Effector memory CD8-positive, alpha-beta T cell (primary cell): Measurements from ENCODE around the gene SMAP2.

Experiments
- ATAC-seq: fragments of 150-1000 bp; cut with Tn5 transposase; replicated peaks from 2 replicates; pipeline ENCODE4 v1.10.0; 2021; ENCODE audit warnings: mild to moderate bottlenecking, moderate library complexity
- DNase-seq, 3 experiments: peaks; one replicate each; pipeline ENCODE4 v3.0.0; 2021
- H3K27ac Mint-ChIP-seq, 2 donors: one replicate each; pipeline ENCODE4 v1.8.0; 2022; ENCODE audit warnings: mild to moderate bottlenecking in 2 of 2, mixed read lengths in 2 of 2, moderate library complexity in 2 of 2
- H3K27me3 Mint-ChIP-seq, 2 donors: one replicate each; pipeline ENCODE4 v1.8.0; 2022; ENCODE audit warnings: mixed read lengths in 2 of 2
- H3K36me3 Mint-ChIP-seq: one replicate; pipeline ENCODE4 v1.8.0; 2022; ENCODE audit warnings: mild to moderate bottlenecking, moderate library complexity, mixed read lengths; ENCODE audit not compliant: insufficient read depth
- H3K4me1 Mint-ChIP-seq, 2 donors: one replicate each; pipeline ENCODE4 v1.8.0; 2022; ENCODE audit warnings: low read depth in 2 of 2, mixed read lengths in 2 of 2
- H3K4me3 Mint-ChIP-seq, 2 donors: one replicate each; pipeline ENCODE4 v1.8.0; 2022; ENCODE audit warnings: mild to moderate bottlenecking in 2 of 2, mixed read lengths in 2 of 2, moderate library complexity in 2 of 2
- H3K9me3 Mint-ChIP-seq, 2 donors: one replicate each; pipeline ENCODE4 v1.8.0; 2022; ENCODE audit warnings: mixed read lengths in 2 of 2

The SMAP2 gene

GRCh38 chr1:40353082-40353481 is 20.4 kb upstream of the SMAP2 start:
- Mint-ChIP-seq H3K9me3 (no peaks in the 10 kb centered on the region), H3K4me3 (no peak overlapping the region), H3K27me3 (no peaks in the 10 kb centered on the region), H3K27ac (no peak overlapping the region), H3K4me1 (peaks cover 0 to 3% of the 10 kb centered on the region in 2 donors), H3K36me3 (no peaks in the 10 kb centered on the region)
- ATAC-seq (no peak), DNase-seq (no peak)

DNA sequence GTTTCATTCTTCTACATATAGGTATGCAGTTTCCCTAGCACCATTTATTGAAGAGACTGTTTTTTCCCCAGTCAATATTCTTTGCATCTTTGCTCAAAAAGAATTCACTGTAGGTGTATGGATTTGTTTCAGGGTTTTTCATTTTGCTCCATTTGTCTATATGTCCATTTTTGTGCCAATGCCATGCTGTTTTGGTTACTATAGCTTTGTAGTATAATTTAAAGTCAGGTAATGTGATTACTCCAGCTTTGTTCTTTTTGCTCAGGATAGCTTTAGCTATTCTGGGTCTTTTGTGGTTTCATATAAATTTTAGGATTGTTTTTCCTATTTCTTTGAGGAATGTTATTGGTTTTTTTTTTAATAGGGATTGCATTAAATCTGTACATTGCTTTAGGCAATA is 15.9 kb upstream of the SMAP2 start:
- Mint-ChIP-seq H3K4me3 (no peak overlapping the region), H3K27ac (no peak overlapping the region)

DNA sequence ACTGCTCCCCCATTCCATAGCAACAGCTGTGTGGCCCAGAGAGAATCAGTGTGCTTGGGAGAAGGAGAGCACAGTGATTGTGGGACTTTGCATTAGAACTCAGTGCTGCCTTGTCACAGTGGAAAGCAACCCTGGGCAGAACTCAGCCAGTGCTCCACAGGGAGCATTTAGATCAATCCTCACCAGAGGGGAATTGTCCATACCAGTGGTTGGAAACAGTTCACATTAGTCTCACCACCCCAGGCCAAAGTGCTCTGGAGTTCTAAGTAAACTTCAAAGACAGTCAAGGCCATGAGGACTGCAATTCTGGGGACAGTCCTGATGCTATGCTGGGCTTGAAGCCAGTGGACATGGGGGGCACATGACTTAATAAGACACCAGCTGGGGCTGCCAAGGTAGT is 12.9 kb upstream of the SMAP2 start:
- Mint-ChIP-seq H3K36me3 (no peaks in the 10 kb centered on the region), H3K27ac (no peak overlapping the region), H3K9me3 (no peaks in the 10 kb centered on the region)

More for the DNA sequence above, 15.9 kb upstream of the SMAP2 start:
- Mint-ChIP-seq H3K9me3 (no peaks in the 10 kb centered on the region), H3K27me3 (peaks cover 0 to 9% of the 10 kb centered on the region in 2 donors), H3K36me3 (no peaks in the 10 kb centered on the region), H3K4me1 (no peaks in the 10 kb centered on the region)
- ATAC-seq = no peak
- no peak for DNase-seq

DNA sequence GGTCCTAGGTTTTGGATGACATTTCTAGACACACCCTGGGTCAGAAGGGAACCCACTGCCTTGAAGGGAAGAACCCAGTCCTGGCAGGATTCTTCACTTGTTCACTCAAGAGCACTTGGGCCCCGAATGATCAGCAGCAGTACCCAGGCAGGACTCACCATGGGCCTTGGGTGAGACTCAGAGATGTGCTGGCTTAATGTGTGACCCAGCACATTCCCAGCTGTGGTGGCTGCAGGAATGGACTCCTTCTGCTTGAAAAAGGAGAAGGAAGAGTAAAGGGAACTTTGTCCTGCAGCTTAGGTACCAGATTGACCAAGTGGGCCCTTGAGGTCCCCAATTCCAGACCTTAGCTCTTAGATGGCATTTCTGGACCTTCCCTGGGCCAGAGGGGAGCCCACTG is 12.3 kb upstream of the SMAP2 start:
- ATAC-seq (no peak), DNase-seq (no peak)
- H3K36me3 Mint-ChIP-seq = no peaks in the 10 kb centered on the region
- H3K4me1 Mint-ChIP-seq = no peaks in the 10 kb centered on the region
- no peak overlapping the region for H3K4me3 Mint-ChIP-seq
- no peak overlapping the region for H3K27ac Mint-ChIP-seq
- H3K9me3 Mint-ChIP-seq = no peaks in the 10 kb centered on the region
- H3K27me3 Mint-ChIP-seq = peaks cover 0 to 18% of the 10 kb centered on the region in 2 donors

More for the DNA sequence above, 12.9 kb upstream of the SMAP2 start:
- Mint-ChIP-seq H3K4me3 (no peak overlapping the region), H3K27me3 (peaks cover 0 to 18% of the 10 kb centered on the region in 2 donors), H3K4me1 (no peaks in the 10 kb centered on the region)
- no peak for ATAC-seq
- DNase-seq = no peak

- peaks cover 0 to 18% of the 10 kb centered on the region in 2 donors for H3K27me3 Mint-ChIP-seq
- ATAC-seq (no peak), DNase-seq (no peak)
- no peaks in the 10 kb centered on the region for H3K4me1 Mint-ChIP-seq
- H3K9me3 Mint-ChIP-seq = no peaks in the 10 kb centered on the region
- H3K27ac Mint-ChIP-seq = no peak overlapping the region
- no peaks in the 10 kb centered on the region for H3K36me3 Mint-ChIP-seq
- H3K4me3 Mint-ChIP-seq = no peak overlapping the region
Measured at GRCh38 chr1:40361637-40362036, 11.9 kb upstream of the SMAP2 start.

DNA sequence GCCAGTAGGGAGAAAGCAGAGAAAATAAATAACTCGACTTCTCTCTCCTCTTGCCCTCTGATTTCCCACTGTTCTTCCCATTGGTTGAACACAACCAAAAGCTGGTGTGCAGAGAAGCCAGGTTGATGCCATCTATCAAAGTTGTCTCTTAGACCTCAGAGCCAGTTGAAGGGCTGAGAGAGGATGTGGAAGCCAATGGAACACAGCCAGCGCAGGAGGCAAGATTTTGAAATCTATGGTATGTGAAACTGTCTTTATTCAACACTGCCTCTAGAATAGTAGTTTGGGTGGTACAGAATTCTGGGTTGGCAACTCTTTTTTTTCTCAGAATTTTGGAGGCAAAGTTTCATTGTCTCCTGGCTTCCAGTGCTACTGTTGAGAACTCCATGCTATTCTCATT is 11.3 kb upstream of the SMAP2 start:
- no peak overlapping the region for H3K27ac Mint-ChIP-seq
- no peaks in the 10 kb centered on the region for H3K36me3 Mint-ChIP-seq
- H3K27me3 Mint-ChIP-seq = peaks cover 0 to 18% of the 10 kb centered on the region in 2 donors
- no peaks in the 10 kb centered on the region for H3K4me1 Mint-ChIP-seq
- DNase-seq (no peak), ATAC-seq (no peak)
- H3K9me3 Mint-ChIP-seq = no peaks in the 10 kb centered on the region
- no peak overlapping the region for H3K4me3 Mint-ChIP-seq

GRCh38 chr1:40362699-40363098 is 10.8 kb upstream of the SMAP2 start:
- peaks cover 0 to 18% of the 10 kb centered on the region in 2 donors for H3K27me3 Mint-ChIP-seq
- H3K27ac Mint-ChIP-seq = no peak overlapping the region
- no peak overlapping the region for H3K4me3 Mint-ChIP-seq
- no peak for ATAC-seq
- H3K9me3 Mint-ChIP-seq = no peaks in the 10 kb centered on the region
- no peaks in the 10 kb centered on the region for H3K36me3 Mint-ChIP-seq
- DNase-seq = no peak
- no peaks in the 10 kb centered on the region for H3K4me1 Mint-ChIP-seq

DNA sequence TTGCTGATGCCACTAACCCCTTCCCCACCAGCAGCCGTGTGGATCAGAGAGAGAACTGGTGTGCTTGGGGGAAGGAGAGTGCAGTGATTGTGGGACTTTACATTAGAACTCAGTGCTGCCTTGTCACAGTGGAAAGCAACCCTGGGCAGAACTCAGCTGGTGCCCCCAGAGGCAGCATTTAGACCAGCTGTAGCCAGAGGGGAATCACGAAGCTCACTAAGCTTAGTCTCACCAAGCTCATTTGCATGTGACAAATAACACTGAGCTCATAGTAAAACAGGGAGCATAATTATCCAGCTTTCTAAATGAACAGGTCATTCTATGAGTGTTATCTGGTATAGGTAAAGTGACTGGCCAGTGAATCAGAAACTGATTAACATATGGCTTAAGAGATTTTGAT is 9.8 kb upstream of the SMAP2 start:
- no peaks in the 10 kb centered on the region for H3K9me3 Mint-ChIP-seq
- H3K4me1 Mint-ChIP-seq = no peaks in the 10 kb centered on the region
- peaks cover 0 to 18% of the 10 kb centered on the region in 2 donors for H3K27me3 Mint-ChIP-seq
- ATAC-seq (peak; percentile 69), DNase-seq (no peak)
- no peak overlapping the region for H3K4me3 Mint-ChIP-seq
- no peaks in the 10 kb centered on the region for H3K36me3 Mint-ChIP-seq
- H3K27ac Mint-ChIP-seq = no peak overlapping the region

- Mint-ChIP-seq H3K27me3 (no peaks in the 10 kb centered on the region), H3K4me3 (no peak overlapping the region), H3K27ac (no peak overlapping the region), H3K9me3 (no peaks in the 10 kb centered on the region), H3K36me3 (peaks cover 34% of the 10 kb centered on the region), H3K4me1 (peaks cover 23 to 27% of the 10 kb centered on the region in 2 donors)
- DNase-seq (no peak), ATAC-seq (no peak)
Measured at GRCh38 chr1:40371707-40372258, 1.7 kb upstream of the SMAP2 start.

- Mint-ChIP-seq H3K4me1 (peaks cover 32 to 36% of the 10 kb centered on the region in 2 donors), H3K9me3 (no peaks in the 10 kb centered on the region), H3K27ac (peak overlapping the region; percentile 99 to 100), H3K27me3 (no peaks in the 10 kb centered on the region), H3K36me3 (peaks cover 43% of the 10 kb centered on the region), H3K4me3 (peak overlapping the region; percentile 90 to 98)
- DNase-seq (no peak), ATAC-seq (no peak)
Measured at GRCh38 chr1:40372658-40373322, 737 bp upstream of the SMAP2 start.

GRCh38 chr1:40377512-40377911 is 4.0 kb downstream of the SMAP2 start:
- Mint-ChIP-seq H3K27me3 (no peaks in the 10 kb centered on the region), H3K36me3 (peaks cover 65% of the 10 kb centered on the region), H3K27ac (peak overlapping the region; percentile 60 to 100), H3K4me1 (peaks cover 49 to 68% of the 10 kb centered on the region in 2 donors), H3K9me3 (no peaks in the 10 kb centered on the region), H3K4me3 (peak overlapping the region in 1 of 2 donors; percentile 55)
- no peak for DNase-seq
- no peak for ATAC-seq

DNA sequence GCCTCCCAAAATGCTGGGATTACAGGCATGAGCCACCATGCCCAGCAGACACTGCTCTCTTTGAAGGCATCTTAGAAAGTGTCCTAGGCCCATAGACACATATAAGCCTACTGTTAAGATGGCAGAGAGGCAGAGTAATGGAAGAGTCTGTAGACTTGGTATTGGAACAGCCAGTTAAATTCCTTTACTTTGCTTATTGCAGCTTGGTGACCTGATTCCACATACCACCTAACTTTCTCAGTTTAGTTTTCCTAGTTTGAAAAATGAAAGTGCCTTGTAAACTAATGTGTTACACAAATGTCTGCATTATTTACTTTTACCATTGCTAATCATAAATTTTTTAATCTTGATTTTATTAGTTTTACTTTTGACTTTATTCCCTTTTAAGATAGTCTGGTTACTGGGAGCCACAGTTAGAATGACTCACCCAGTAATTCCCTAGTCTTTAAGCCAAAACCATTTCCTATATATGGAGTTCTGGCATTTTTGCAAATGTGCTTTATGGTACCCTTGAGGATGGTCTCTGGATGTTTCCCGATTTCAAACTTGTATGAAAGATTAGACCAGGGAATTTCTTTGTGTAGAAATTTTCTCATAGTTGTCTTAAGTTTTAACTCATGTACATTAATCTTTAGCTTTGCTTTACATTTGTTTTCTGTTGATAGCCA is 6.4 kb downstream of the SMAP2 start:
- no peak for ATAC-seq
- H3K36me3 Mint-ChIP-seq = peaks cover 56% of the 10 kb centered on the region
- no peaks in the 10 kb centered on the region for H3K27me3 Mint-ChIP-seq
- peak overlapping the region in 1 of 2 donors; percentile 97 for H3K27ac Mint-ChIP-seq
- no peaks in the 10 kb centered on the region for H3K9me3 Mint-ChIP-seq
- peak overlapping the region; percentile 80 to 83 for H3K4me3 Mint-ChIP-seq
- H3K4me1 Mint-ChIP-seq = peaks cover 54 to 75% of the 10 kb centered on the region in 2 donors
- no peak for DNase-seq

GRCh38 chr1:40380817-40381216 is 7.3 kb downstream of the SMAP2 start:
- no peaks in the 10 kb centered on the region for H3K27me3 Mint-ChIP-seq

More at GRCh38 chr1:40380817-40381216, 7.3 kb downstream of the SMAP2 start:
- DNase-seq (no peak), ATAC-seq (no peak)
- Mint-ChIP-seq H3K4me3 (peak overlapping the region; percentile 80 to 83), H3K27ac (peak overlapping the region; percentile 97 to 99), H3K36me3 (peaks cover 62% of the 10 kb centered on the region), H3K9me3 (no peaks in the 10 kb centered on the region), H3K4me1 (peaks cover 60 to 80% of the 10 kb centered on the region in 2 donors)
